ENCODE results near the gene TNFAIP8L3.
"Not testable (repeated sequence)": the region's sequence is repeated elsewhere in the genome, so short reads cannot be mapped to it uniquely, and the experiment has no call there.

TNFAIP8L3 gene

GRCh38 chr15:51130344-51130743 lies 35.6 kb upstream of the TNFAIP8L3 start:
- TF ChIP-seq SP1 (IDR thresholded peaks at IDR 0.05): no peak
- no peak for TF ChIP-seq ARNT (IDR thresholded peaks at IDR 0.05)
- TF ChIP-seq FOXA1 (IDR thresholded peaks at IDR 0.05): no peak
- ChIA-PET CTCF (no interaction called here), POLR2A (no interaction called here)
- no peak for DNase-seq (ENCODE audit: extremely low spot score)

- CTCF ChIA-PET: no interaction called here
- TF ChIP-seq LEF1 (IDR thresholded peaks at IDR 0.05; ENCODE audit: borderline replicate concordance): no peak
- no peak for TF ChIP-seq ELF4 (IDR thresholded peaks at IDR 0.05)
- no peak for TF ChIP-seq SUZ12 (IDR thresholded peaks at IDR 0.05)
- no peak for TF ChIP-seq PKNOX1 (IDR thresholded peaks at IDR 0.05)
- no peak for TF ChIP-seq BHLHE40 (IDR thresholded peaks at IDR 0.05; ENCODE audit: borderline replicate concordance)
- no peak for TF ChIP-seq ZNF384 (IDR thresholded peaks at IDR 0.05)
- no peak for TF ChIP-seq FOXM1 (IDR thresholded peaks at IDR 0.05; ENCODE audit: borderline replicate concordance)
- no peak for TF ChIP-seq FOXA1 (IDR thresholded peaks at IDR 0.05)
- POLR2A ChIA-PET: no interaction called here
- DNase-seq (ENCODE audit: extremely low spot score): no peak
These were observed 35.0 kb upstream of the TNFAIP8L3 start for GRCh38 chr15:51129535-51130188.

GRCh38 chr15:51128701-51129100 lies 34.0 kb upstream of the TNFAIP8L3 start:
- TF ChIP-seq HDGF (IDR thresholded peaks at IDR 0.05; ENCODE audit: borderline replicate concordance) (no peak), ELF4 (IDR thresholded peaks at IDR 0.05) (no peak), FOXA1 (IDR thresholded peaks at IDR 0.05) (no peak), L3MBTL2 (conservative IDR thresholded peaks at IDR 0.05) (no peak), LEF1 (IDR thresholded peaks at IDR 0.05; ENCODE audit: borderline replicate concordance) (no peak), ZNF384 (IDR thresholded peaks at IDR 0.05) (no peak), NFRKB (IDR thresholded peaks at IDR 0.05) (no peak), FOXK2 (IDR thresholded peaks at IDR 0.05) (no peak), CTBP1 (IDR thresholded peaks at IDR 0.05; ENCODE audit: borderline replicate concordance) (no peak), SP1 (IDR thresholded peaks at IDR 0.05) (no peak), SUZ12 (IDR thresholded peaks at IDR 0.05) (no peak), ARNT (IDR thresholded peaks at IDR 0.05) (no peak)
- no peak for DNase-seq (ENCODE audit: extremely low spot score)
- CTCF ChIA-PET: no interaction called here
- POLR2A ChIA-PET: no interaction called here

GRCh38 chr15:51126842-51127241 lies 32.1 kb upstream of the TNFAIP8L3 start:
- TF ChIP-seq SUZ12 (IDR thresholded peaks at IDR 0.05): no peak
- TF ChIP-seq ELF4 (IDR thresholded peaks at IDR 0.05): no peak
- no peak for TF ChIP-seq FOXM1 (IDR thresholded peaks at IDR 0.05; ENCODE audit: borderline replicate concordance)
- TF ChIP-seq FOXA1 (IDR thresholded peaks at IDR 0.05): no peak
- TF ChIP-seq TARDBP (IDR thresholded peaks at IDR 0.05): no peak
- no peak for TF ChIP-seq PKNOX1 (IDR thresholded peaks at IDR 0.05)
- no peak for TF ChIP-seq LEF1 (IDR thresholded peaks at IDR 0.05; ENCODE audit: borderline replicate concordance)
- no peak for DNase-seq (ENCODE audit: extremely low spot score)
- ChIA-PET POLR2A (no interaction called here), CTCF (no interaction called here)

GRCh38 chr15:51123002-51123401 lies 28.3 kb upstream of the TNFAIP8L3 start:
- CTCF ChIA-PET; DNase-seq (ENCODE audit: extremely low spot score); POLR2A ChIA-PET: not testable (repeated sequence)

- ChIA-PET POLR2A (no interaction called here), CTCF (interaction anchor here (0.7 kb wide), 1 partner anchor 72 kb away, joined by 3 read pairs; no protein-coding TSS in a partner anchor)
- no peak for DNase-seq (ENCODE audit: extremely low spot score)
- TF ChIP-seq CTBP1 (IDR thresholded peaks at IDR 0.05; ENCODE audit: borderline replicate concordance): no peak
These were observed 27.0 kb upstream of the TNFAIP8L3 start for GRCh38 chr15:51121631-51122225.

- TF ChIP-seq FOXK2 (IDR thresholded peaks at IDR 0.05): no peak
- TF ChIP-seq ZNF384 (IDR thresholded peaks at IDR 0.05): no peak
- no peak for TF ChIP-seq FOXA1 (IDR thresholded peaks at IDR 0.05)
- TF ChIP-seq L3MBTL2 (conservative IDR thresholded peaks at IDR 0.05): no peak
- no peak for TF ChIP-seq ELF4 (IDR thresholded peaks at IDR 0.05)
- TF ChIP-seq ARNT (IDR thresholded peaks at IDR 0.05): no peak
- TF ChIP-seq HDGF (IDR thresholded peaks at IDR 0.05; ENCODE audit: borderline replicate concordance): no peak
- no peak for TF ChIP-seq NFRKB (IDR thresholded peaks at IDR 0.05)
- TF ChIP-seq PKNOX1 (IDR thresholded peaks at IDR 0.05): no peak
- TF ChIP-seq LEF1 (IDR thresholded peaks at IDR 0.05; ENCODE audit: borderline replicate concordance): no peak
- TF ChIP-seq SP1 (IDR thresholded peaks at IDR 0.05): no peak
- no peak for TF ChIP-seq FOXM1 (IDR thresholded peaks at IDR 0.05; ENCODE audit: borderline replicate concordance)
- no peak for TF ChIP-seq BHLHE40 (IDR thresholded peaks at IDR 0.05; ENCODE audit: borderline replicate concordance)
- TF ChIP-seq TARDBP (IDR thresholded peaks at IDR 0.05): no peak
- TF ChIP-seq CTBP1 (IDR thresholded peaks at IDR 0.05; ENCODE audit: borderline replicate concordance): no peak
- no peak for TF ChIP-seq SUZ12 (IDR thresholded peaks at IDR 0.05)
These were observed 26.4 kb upstream of the TNFAIP8L3 start for GRCh38 chr15:51121118-51121517.

More at GRCh38 chr15:51121118-51121517, 26.4 kb upstream of the TNFAIP8L3 start:
- ChIA-PET CTCF (no interaction called here), POLR2A (no interaction called here)
- no peak for DNase-seq (ENCODE audit: extremely low spot score)

Data from HEK293T (cell line).